ENCODE data around the gene SSR1. TPM values are rescaled to one million over a fixed set of nuclear protein-coding genes. Genes with fewer than 3 reads are reported as not detected.

SSR1 gene
- total RNA-seq, 2 experiments from 2014 or later: 49.6 to 55.1 TPM

GRCh38 chr6:7273709-7274108 is 39.3 kb downstream of the SSR1 start:
- no peaks in the 10 kb centered on the region for H3K4me1 Mint-ChIP-seq (ENCODE audit: low read depth)
- ChIA-PET CTCF (no interaction called here), POLR2A (interaction anchor here (2.0 kb wide), 1 partner anchor 13 kb away, joined by 4 read pairs; no protein-coding TSS in a partner anchor)
- peaks cover 2% of the 10 kb centered on the region for H3K4me1 ChIP-seq (ENCODE audit: insufficient read depth, low read length)
- no peaks in the 10 kb centered on the region for H3K27me3 ChIP-seq (ENCODE audit: control insufficient read depth in 1 of 2, insufficient read depth in 2 of 2, low read length in 2 of 2)
- H3K9me3 Mint-ChIP-seq: no peaks in the 10 kb centered on the region
- H3K27ac Mint-ChIP-seq: no peak overlapping the region
- DNase-seq (no peak), ATAC-seq (ENCODE audit: poor library complexity) (no peak)
- H3K4me3 ChIP-seq (ENCODE audit: low read length): no peak overlapping the region
- H3K36me3 ChIP-seq (ENCODE audit: insufficient read depth, low read length): no peaks in the 10 kb centered on the region
- H3K9me3 ChIP-seq (ENCODE audit: control insufficient read depth in 1 of 2, insufficient read depth in 1 of 2, low read length in 2 of 2): no peaks in the 10 kb centered on the region
- no peaks in the 10 kb centered on the region for H3K27me3 Mint-ChIP-seq
- intact Hi-C loops (cut with DNase I, micrococcal nuclease): loop anchor here in 1 of 2 experiments (10.0 kb wide), 1 partner anchor 731 kb away; no protein-coding TSS in a partner anchor
- no peak overlapping the region for H3K27ac ChIP-seq (ENCODE audit: low read depth in 1 of 2, low read length in 2 of 2)
- H3K36me3 Mint-ChIP-seq (ENCODE audit: low read depth): no peaks in the 10 kb centered on the region
- H3K4me3 Mint-ChIP-seq: no peak overlapping the region
- TF ChIP-seq CTCF (IDR thresholded peaks at IDR 0.05): no peak

- Histone ChIP-seq H3K36me3 (ENCODE audit: insufficient read depth, low read length) (no peaks in the 10 kb centered on the region), H3K27ac (ENCODE audit: low read depth in 1 of 2, low read length in 2 of 2) (no peak overlapping the region), H3K9me3 (ENCODE audit: control insufficient read depth in 1 of 2, insufficient read depth in 1 of 2, low read length in 2 of 2) (peaks cover 0 to 4% of the 10 kb centered on the region in 2 experiments), H3K4me1 (ENCODE audit: insufficient read depth, low read length) (peaks cover 2% of the 10 kb centered on the region), H3K4me3 (ENCODE audit: low read length) (no peak overlapping the region), H3K27me3 (ENCODE audit: control insufficient read depth in 1 of 2, insufficient read depth in 2 of 2, low read length in 2 of 2) (no peaks in the 10 kb centered on the region)
- intact Hi-C loops (cut with DNase I, micrococcal nuclease): loop anchor here in 1 of 2 experiments (10.0 kb wide), 1 partner anchor 734 kb away; no protein-coding TSS in a partner anchor
- DNase-seq (no peak), ATAC-seq (ENCODE audit: poor library complexity) (no peak)
- Mint-ChIP-seq H3K4me1 (ENCODE audit: low read depth) (no peaks in the 10 kb centered on the region), H3K4me3 (no peak overlapping the region), H3K36me3 (ENCODE audit: low read depth) (no peaks in the 10 kb centered on the region), H3K27me3 (no peaks in the 10 kb centered on the region), H3K9me3 (no peaks in the 10 kb centered on the region), H3K27ac (no peak overlapping the region)
- no peak for TF ChIP-seq CTCF (IDR thresholded peaks at IDR 0.05)
- CTCF ChIA-PET: no interaction called here
- POLR2A ChIA-PET: no interaction called here
Measured at GRCh38 chr6:7271205-7271534, 41.8 kb downstream of the SSR1 start.

GRCh38 chr6:7270320-7271204 is 42.4 kb downstream of the SSR1 start:
- DNase-seq (no peak), ATAC-seq (ENCODE audit: poor library complexity) (no peak)
- H3K9me3 ChIP-seq (ENCODE audit: control insufficient read depth in 1 of 2, insufficient read depth in 1 of 2, low read length in 2 of 2): peaks cover 0 to 8% of the 10 kb centered on the region in 2 experiments
- no peaks in the 10 kb centered on the region for H3K36me3 Mint-ChIP-seq (ENCODE audit: low read depth)
- no peak overlapping the region for H3K27ac ChIP-seq (ENCODE audit: low read depth in 1 of 2, low read length in 2 of 2)
- H3K27me3 ChIP-seq (ENCODE audit: control insufficient read depth in 1 of 2, insufficient read depth in 2 of 2, low read length in 2 of 2): no peaks in the 10 kb centered on the region
- H3K4me3 Mint-ChIP-seq: no peak overlapping the region
- no peaks in the 10 kb centered on the region for H3K4me1 ChIP-seq (ENCODE audit: insufficient read depth, low read length)
- POLR2A ChIA-PET: no interaction called here
- H3K9me3 Mint-ChIP-seq: no peaks in the 10 kb centered on the region
- H3K4me3 ChIP-seq (ENCODE audit: low read length): no peak overlapping the region
- H3K27ac Mint-ChIP-seq: no peak overlapping the region
- CTCF ChIA-PET: no interaction called here
- intact Hi-C loops (cut with DNase I, micrococcal nuclease): loop anchor here in 1 of 2 experiments (10.0 kb wide), 1 partner anchor 734 kb away; no protein-coding TSS in a partner anchor
- no peaks in the 10 kb centered on the region for H3K27me3 Mint-ChIP-seq
- no peak for TF ChIP-seq CTCF (IDR thresholded peaks at IDR 0.05)
- H3K36me3 ChIP-seq (ENCODE audit: insufficient read depth, low read length): no peaks in the 10 kb centered on the region
- no peaks in the 10 kb centered on the region for H3K4me1 Mint-ChIP-seq (ENCODE audit: low read depth)

All from CD4-positive, alpha-beta T cell (primary cell).